HL-60 (cell line): ENCODE measurements around the gene CBR3.

Experiments used
- DNase-seq, 2 experiments: peaks; one replicate each; pipeline ENCODE4 v3.0.0-alpha.2; 2010 to 2020; ENCODE audit warnings: low read depth in 1 of 2, low spot score in 1 of 2
- H3K27ac ChIP-seq: fragments of 250-450 bp; sonication (Bioruptor Pico); replicated peaks from 2 replicates; pipeline ENCODE4 v1.5.1; 2020; ENCODE audit warnings: mild to moderate bottlenecking, moderate library complexity
- H3K27me3 ChIP-seq: fragments of 250-450 bp; sonication (Bioruptor Pico); 2 replicates; pipeline ENCODE4 v1.5.1; 2021; ENCODE audit warnings: mild to moderate bottlenecking, moderate library complexity; ENCODE audit not compliant: insufficient read depth, poor library complexity, severe bottlenecking
- H3K4me3 ChIP-seq: replicated peaks from 2 replicates; pipeline ENCODE4 v1.5.1; 2011; ENCODE audit warnings: mild to moderate bottlenecking, control low read depth, low read length; ENCODE audit not compliant: insufficient read depth
- GABPA ChIP-seq: IDR thresholded peaks from 2 replicates; pipeline ENCODE4 v1.6.1; 2012; ENCODE audit warnings: low read depth
- POLR2AphosphoS5 ChIP-seq: IDR thresholded peaks from 2 replicates; pipeline ENCODE4 v1.6.1; 2012; ENCODE audit warnings: low read depth
- SPI1 ChIP-seq: IDR thresholded peaks from 2 replicates; pipeline ENCODE4 v1.6.1; 2012; ENCODE audit warnings: low read depth, mild to moderate bottlenecking, borderline replicate concordance
- TF ChIP-seq, protein P1 (sequence below): IDR thresholded peaks from 2 replicates; pipeline ENCODE4 v1.6.1; 2012; ENCODE audit warnings: low read depth; ENCODE audit not compliant: insufficient replicate concordance
- TF ChIP-seq, protein P2 (sequence below): IDR thresholded peaks from one replicate; pipeline ENCODE4 v1.5.1; 2011; ENCODE audit warnings: low read length, control low read depth, inconsistent platforms; ENCODE audit not compliant: insufficient read depth

CBR3 gene

DNA sequence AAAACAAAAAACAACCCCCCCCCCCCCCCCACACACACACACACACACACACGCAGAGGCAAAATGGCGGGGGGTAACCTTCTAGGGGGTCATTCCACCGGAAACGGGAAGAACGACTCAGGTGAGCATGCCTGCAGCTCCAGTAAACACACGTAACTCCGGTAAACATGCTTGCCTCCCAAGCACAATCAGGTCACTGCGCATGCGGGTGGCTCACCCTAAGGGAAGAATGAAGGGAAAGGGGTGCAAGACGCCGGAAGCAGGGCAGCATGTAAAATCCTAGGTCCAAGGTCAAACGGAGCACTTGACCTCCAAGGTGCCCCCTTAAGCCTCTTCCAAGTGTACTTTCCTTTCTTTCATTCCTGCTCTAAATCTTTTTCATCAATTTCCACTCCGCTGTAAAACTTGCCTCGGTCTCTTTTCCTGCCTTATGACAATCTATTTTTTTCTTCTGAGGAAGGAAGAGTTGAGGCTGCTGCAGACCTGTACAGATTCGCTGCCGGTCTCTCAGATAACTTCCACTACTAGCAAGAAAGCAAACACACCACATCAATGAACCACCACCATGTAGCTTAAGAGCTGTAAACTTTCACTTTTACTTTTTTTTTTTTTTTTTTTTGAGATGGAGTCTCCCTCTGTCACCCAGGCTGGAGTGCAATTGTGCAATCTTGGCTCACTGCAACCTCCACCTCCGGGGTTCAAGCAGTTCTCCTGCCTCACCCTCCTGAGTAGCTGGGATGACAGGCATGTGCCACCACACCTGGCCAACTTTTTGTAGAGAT, 21.0 kb upstream of the CBR3 start:
- TF ChIP-seq, protein P1, sequence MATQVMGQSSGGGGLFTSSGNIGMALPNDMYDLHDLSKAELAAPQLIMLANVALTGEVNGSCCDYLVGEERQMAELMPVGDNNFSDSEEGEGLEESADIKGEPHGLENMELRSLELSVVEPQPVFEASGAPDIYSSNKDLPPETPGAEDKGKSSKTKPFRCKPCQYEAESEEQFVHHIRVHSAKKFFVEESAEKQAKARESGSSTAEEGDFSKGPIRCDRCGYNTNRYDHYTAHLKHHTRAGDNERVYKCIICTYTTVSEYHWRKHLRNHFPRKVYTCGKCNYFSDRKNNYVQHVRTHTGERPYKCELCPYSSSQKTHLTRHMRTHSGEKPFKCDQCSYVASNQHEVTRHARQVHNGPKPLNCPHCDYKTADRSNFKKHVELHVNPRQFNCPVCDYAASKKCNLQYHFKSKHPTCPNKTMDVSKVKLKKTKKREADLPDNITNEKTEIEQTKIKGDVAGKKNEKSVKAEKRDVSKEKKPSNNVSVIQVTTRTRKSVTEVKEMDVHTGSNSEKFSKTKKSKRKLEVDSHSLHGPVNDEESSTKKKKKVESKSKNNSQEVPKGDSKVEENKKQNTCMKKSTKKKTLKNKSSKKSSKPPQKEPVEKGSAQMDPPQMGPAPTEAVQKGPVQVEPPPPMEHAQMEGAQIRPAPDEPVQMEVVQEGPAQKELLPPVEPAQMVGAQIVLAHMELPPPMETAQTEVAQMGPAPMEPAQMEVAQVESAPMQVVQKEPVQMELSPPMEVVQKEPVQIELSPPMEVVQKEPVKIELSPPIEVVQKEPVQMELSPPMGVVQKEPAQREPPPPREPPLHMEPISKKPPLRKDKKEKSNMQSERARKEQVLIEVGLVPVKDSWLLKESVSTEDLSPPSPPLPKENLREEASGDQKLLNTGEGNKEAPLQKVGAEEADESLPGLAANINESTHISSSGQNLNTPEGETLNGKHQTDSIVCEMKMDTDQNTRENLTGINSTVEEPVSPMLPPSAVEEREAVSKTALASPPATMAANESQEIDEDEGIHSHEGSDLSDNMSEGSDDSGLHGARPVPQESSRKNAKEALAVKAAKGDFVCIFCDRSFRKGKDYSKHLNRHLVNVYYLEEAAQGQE: no peak
- TF ChIP-seq SPI1 (no peak), POLR2AphosphoS5 (no peak), GABPA (no peak)
- TF ChIP-seq, protein P2, sequence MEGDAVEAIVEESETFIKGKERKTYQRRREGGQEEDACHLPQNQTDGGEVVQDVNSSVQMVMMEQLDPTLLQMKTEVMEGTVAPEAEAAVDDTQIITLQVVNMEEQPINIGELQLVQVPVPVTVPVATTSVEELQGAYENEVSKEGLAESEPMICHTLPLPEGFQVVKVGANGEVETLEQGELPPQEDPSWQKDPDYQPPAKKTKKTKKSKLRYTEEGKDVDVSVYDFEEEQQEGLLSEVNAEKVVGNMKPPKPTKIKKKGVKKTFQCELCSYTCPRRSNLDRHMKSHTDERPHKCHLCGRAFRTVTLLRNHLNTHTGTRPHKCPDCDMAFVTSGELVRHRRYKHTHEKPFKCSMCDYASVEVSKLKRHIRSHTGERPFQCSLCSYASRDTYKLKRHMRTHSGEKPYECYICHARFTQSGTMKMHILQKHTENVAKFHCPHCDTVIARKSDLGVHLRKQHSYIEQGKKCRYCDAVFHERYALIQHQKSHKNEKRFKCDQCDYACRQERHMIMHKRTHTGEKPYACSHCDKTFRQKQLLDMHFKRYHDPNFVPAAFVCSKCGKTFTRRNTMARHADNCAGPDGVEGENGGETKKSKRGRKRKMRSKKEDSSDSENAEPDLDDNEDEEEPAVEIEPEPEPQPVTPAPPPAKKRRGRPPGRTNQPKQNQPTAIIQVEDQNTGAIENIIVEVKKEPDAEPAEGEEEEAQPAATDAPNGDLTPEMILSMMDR: no peak
- DNase-seq: peak in 1 of 2 experiments; percentile 71
- peak overlapping the region; percentile 53 for H3K4me3 ChIP-seq
- no peaks in the 10 kb centered on the region for H3K27me3 ChIP-seq
- H3K27ac ChIP-seq: peak overlapping the region; percentile 69

DNA sequence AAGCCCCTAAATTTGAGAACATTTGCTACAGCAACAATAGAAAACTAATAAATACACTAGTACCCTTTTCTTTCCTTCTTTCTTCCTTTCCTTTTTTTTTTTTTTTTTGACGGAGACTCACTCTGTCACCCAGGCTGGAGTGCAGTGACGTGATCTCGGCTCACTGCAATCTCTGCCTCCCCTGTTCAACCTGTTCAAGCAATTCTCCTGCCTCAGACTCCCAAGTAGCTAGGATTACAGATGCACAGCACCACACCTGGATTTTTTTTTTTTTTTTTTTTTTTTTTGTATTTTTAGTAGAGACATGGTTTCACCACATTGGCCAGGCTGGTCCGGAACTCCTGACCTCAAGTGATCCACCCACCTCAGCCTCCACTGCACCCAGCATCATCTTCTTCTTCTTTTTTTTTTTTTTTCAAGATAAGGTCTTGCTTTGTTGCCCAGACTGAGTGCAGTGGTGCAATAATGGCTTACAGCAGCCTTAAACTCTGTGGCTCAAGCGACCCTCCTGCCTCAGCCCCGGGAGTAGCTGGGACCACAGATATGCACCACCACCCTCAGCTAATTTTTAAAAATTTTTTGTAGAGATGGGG, 19.6 kb upstream of the CBR3 start:
- Histone ChIP-seq H3K27ac (peak overlapping the region; percentile 44; the same call in 1 of the 2 replicates), H3K4me3 (no peak overlapping the region), H3K27me3 (no peaks in the 10 kb centered on the region)
- DNase-seq: peak in 1 of 2 experiments; percentile 65
- TF ChIP-seq SPI1 (no peak), POLR2AphosphoS5 (no peak), GABPA (no peak)
- TF ChIP-seq, protein P1: no peak
- TF ChIP-seq, protein P2: no peak

DNA sequence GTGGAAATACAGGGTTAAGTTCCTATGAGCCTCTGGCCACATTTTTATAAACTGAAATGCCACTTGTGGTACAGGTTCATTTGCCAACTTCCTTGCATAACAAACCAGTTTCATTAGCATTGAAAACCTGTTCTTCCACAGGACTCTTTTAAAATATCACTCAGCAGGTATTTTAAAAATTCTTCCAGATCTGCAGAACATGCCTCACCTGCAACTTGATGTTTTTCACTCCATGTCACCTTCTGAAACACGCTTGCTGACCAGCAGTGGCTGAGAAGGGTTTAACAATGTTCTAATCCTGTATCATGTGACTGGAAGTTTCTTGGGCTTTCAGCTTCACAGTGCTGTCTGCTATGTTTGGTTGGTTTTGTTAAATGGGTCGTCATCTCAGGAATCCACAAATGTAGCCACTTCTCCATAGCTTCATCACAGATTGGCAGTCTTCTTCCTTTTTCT, 17.6 kb upstream of the CBR3 start:
- TF ChIP-seq, protein P1: no peak
- TF ChIP-seq SPI1 (no peak), POLR2AphosphoS5 (no peak), GABPA (no peak)
- TF ChIP-seq, protein P2: no peak
- Histone ChIP-seq H3K4me3 (no peak overlapping the region), H3K27me3 (no peaks in the 10 kb centered on the region), H3K27ac (peak overlapping the region; percentile 51)
- DNase-seq: no peak
